Activated T-cell treated with anti-CD3 and anti-CD28 coated beads, Interleukin-2, amount 50 U/mL, for 72 hours (primary cell): ENCODE results near the gene FOXO6. TPM values are rescaled to one million over a fixed set of nuclear protein-coding genes. Genes with fewer than 3 reads are reported as not detected.

Experiments used
- ATAC-seq, 2 donors: fragments of 150-1000 bp; cut with Tn5 transposase; replicated peaks in 1 of 2; 2 replicates each; pipeline ENCODE4 v1.10.0; 2021; ENCODE audit warnings: moderate library complexity in 2 of 2, mild to moderate bottlenecking in 1 of 2
- DNase-seq, 2 donors: peaks; one replicate each; pipeline ENCODE4 v3.0.0; 2021 to 2022; ENCODE audit warnings: mixed read lengths in 1 of 2
- H3K27ac Mint-ChIP-seq: one replicate; pipeline ENCODE4 v1.8.0; 2022; ENCODE audit warnings: mild to moderate bottlenecking, moderate library complexity, mixed read lengths
- H3K27me3 Mint-ChIP-seq: one replicate; pipeline ENCODE4 v1.8.0; 2022; ENCODE audit warnings: low read depth, mixed read lengths
- H3K36me3 Mint-ChIP-seq, 2 donors: one replicate each; pipeline ENCODE4 v1.8.0; 2022; ENCODE audit warnings: mixed read lengths in 2 of 2, mild to moderate bottlenecking in 1 of 2; ENCODE audit not compliant: insufficient read depth in 2 of 2
- H3K4me1 Mint-ChIP-seq: one replicate; pipeline ENCODE4 v1.8.0; 2022; ENCODE audit warnings: low read depth, mixed read lengths
- H3K4me3 Mint-ChIP-seq, 2 donors: one replicate each; pipeline ENCODE4 v1.8.0; 2022; ENCODE audit warnings: mild to moderate bottlenecking in 2 of 2, mixed read lengths in 2 of 2, moderate library complexity in 2 of 2
- H3K9me3 Mint-ChIP-seq, 2 donors: one replicate each; pipeline ENCODE4 v1.8.0; 2022; ENCODE audit warnings: mixed read lengths in 2 of 2
- total RNA-seq, 2 donors: library from RNA; stranded (reverse); gene quantifications; one replicate each; pipeline ENCODE4 v1.2.3, GENCODE V29; 2022

The FOXO6 gene
- total RNA-seq, 2 donors from 2014 or later: 0.19 to 0.21 TPM

- no peak overlapping the region for H3K27ac Mint-ChIP-seq
- H3K36me3 Mint-ChIP-seq: peaks cover 0 to 2% of the 10 kb centered on the region in 2 donors
- ATAC-seq (peak; percentile 42 to 52), DNase-seq (peak in 1 of 2 donors; percentile 10)
- H3K9me3 Mint-ChIP-seq: peaks cover 1 to 4% of the 10 kb centered on the region in 2 donors
- peaks cover 11% of the 10 kb centered on the region for H3K4me1 Mint-ChIP-seq
- no peak overlapping the region for H3K4me3 Mint-ChIP-seq
- H3K27me3 Mint-ChIP-seq: peaks cover 16% of the 10 kb centered on the region
Observed at GRCh38 chr1:41333146-41333784, 28.0 kb upstream of the FOXO6 start.

GRCh38 chr1:41338820-41339219, 22.4 kb upstream of the FOXO6 start:
- Mint-ChIP-seq H3K36me3 (peaks cover 4 to 6% of the 10 kb centered on the region in 2 donors), H3K4me3 (no peak overlapping the region), H3K4me1 (peaks cover 10% of the 10 kb centered on the region), H3K27ac (no peak overlapping the region), H3K27me3 (peaks cover 27% of the 10 kb centered on the region), H3K9me3 (peaks cover 6 to 10% of the 10 kb centered on the region in 2 donors)
- DNase-seq (no peak), ATAC-seq (no peak)

DNA sequence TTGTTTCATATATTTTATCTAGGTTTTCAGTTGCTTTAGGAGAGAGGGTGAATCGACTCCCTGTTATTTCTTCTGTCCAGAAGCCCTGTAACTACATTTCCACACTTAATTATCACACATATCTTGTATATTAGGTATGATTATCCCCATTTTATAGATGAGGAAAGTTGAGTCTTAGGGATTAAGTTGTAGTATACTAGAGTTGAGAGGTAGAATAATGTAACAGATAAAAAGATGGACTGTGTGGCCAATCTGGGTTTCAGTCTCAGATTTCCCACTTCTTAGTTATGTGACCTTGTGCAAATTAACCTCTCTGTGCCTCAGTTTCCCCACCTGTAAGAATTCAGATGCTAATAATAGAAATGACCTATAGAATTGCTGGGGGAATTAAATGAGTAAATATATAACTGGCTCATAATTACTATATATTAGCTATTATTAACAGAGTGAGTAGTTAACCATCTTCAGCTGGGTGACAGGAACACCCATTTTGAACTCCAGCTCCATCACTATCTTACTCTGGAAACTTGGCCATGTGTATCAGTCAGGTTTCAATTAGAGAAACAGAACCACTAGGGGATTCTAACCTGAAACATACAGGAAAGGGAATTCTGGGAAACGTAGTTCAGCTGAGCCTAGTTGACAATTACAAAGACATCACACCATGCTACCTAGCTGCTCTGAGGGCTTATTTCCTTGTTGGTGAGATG, 20.4 kb upstream of the FOXO6 start:
- H3K4me3 Mint-ChIP-seq: no peak overlapping the region
- H3K36me3 Mint-ChIP-seq: peaks cover 4 to 6% of the 10 kb centered on the region in 2 donors
- H3K27me3 Mint-ChIP-seq: peaks cover 19% of the 10 kb centered on the region
- H3K9me3 Mint-ChIP-seq: peaks cover 6 to 10% of the 10 kb centered on the region in 2 donors
- H3K27ac Mint-ChIP-seq: no peak overlapping the region
- peaks cover 23% of the 10 kb centered on the region for H3K4me1 Mint-ChIP-seq
- DNase-seq: no peak
- no peak for ATAC-seq

GRCh38 chr1:41341365-41341683, 19.9 kb upstream of the FOXO6 start:
- DNase-seq (no peak), ATAC-seq (no peak)
- Mint-ChIP-seq H3K4me3 (no peak overlapping the region), H3K27ac (no peak overlapping the region), H3K4me1 (peaks cover 23% of the 10 kb centered on the region), H3K36me3 (peaks cover 4 to 6% of the 10 kb centered on the region in 2 donors), H3K9me3 (peaks cover 6 to 10% of the 10 kb centered on the region in 2 donors), H3K27me3 (peaks cover 14% of the 10 kb centered on the region)

- H3K27ac Mint-ChIP-seq: no peak overlapping the region
- ATAC-seq (no peak), DNase-seq (no peak)
- H3K9me3 Mint-ChIP-seq: peaks cover 6 to 10% of the 10 kb centered on the region in 2 donors
- H3K4me3 Mint-ChIP-seq: no peak overlapping the region
- peaks cover 4 to 6% of the 10 kb centered on the region in 2 donors for H3K36me3 Mint-ChIP-seq
- H3K27me3 Mint-ChIP-seq: peaks cover 15% of the 10 kb centered on the region
- peaks cover 23% of the 10 kb centered on the region for H3K4me1 Mint-ChIP-seq
Observed at GRCh38 chr1:41341772-41342562, 19.3 kb upstream of the FOXO6 start.

DNA sequence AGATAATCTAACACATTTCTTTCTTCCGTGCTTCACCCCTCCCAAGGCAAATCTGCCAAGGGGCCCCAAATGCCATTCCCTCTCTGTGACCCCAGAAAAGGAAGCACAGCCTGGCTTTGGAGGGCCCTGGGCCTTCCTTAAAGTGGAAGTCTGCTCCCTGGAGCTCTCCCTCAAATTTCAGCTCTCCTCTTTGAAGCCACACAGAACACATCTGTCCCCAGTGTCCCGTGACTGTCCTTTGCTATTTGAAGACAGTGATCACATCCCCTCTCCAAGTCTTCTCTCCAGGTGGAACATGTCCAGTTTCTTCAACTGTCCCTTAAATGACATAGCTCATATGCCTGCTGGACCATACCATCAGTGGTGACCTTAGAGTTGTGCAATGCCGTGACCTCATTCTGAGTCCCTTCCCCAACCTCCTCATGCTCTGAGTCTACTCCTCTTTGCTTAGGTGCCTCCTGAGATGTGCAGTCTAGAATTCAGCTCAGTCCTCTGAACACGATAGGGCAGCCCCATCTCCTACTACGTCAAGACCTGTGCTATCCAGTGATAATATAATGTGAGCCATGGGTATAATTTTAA, 18.4 kb upstream of the FOXO6 start:
- DNase-seq (no peak), ATAC-seq (no peak)
- Mint-ChIP-seq H3K4me3 (no peak overlapping the region), H3K36me3 (peaks cover 4 to 6% of the 10 kb centered on the region in 2 donors), H3K9me3 (peaks cover 6 to 10% of the 10 kb centered on the region in 2 donors), H3K4me1 (peaks cover 23% of the 10 kb centered on the region), H3K27ac (no peak overlapping the region), H3K27me3 (peaks cover 20% of the 10 kb centered on the region)

DNA sequence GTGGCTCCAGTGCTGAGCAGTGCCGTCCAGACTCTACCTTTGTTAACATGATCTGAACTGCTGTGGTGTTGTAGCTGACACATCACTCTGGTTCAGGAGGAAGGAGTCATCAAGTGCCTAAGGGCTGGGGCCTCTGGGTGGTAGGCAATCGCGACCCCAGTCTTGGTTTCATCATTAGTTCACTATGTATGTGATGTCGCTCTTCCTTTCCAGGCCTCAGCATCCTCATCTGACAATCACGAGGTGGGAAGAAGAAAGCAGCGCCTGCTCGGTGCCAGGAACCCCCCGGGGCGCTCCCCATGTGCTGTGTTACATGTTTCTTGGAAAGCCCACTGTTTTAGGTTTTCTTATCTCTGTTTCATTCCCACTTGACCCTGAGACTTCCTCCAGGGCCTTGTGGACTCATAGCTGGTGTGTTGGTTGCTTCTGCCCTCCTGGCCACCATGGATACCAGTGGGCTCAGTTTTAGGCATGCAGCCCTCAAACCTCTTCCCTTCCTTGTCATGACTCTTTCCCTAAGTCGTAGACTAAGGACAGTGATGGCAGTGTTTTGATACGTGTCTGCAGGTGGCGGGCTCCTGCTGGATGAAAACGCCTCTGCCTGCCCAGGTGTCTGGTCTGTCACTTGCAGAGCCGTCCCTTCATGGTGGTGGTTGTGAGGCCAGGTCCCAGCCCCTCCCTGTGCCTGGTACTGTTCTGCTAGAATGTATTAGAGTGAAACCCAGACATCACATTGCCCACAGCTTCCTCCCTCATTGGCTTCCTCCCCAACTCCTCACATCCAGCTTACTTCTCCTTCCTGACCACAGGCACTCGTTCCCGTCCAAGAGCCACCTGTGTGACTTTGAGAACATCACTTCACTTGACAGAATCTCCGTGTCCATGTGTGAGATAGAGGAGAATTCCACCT, 17.2 kb upstream of the FOXO6 start:
- peak; percentile 72 to 78 for ATAC-seq
- Mint-ChIP-seq H3K27me3 (peaks cover 21% of the 10 kb centered on the region), H3K36me3 (peaks cover 2 to 3% of the 10 kb centered on the region in 2 donors), H3K9me3 (peaks cover 4 to 5% of the 10 kb centered on the region in 2 donors), H3K4me1 (peaks cover 23% of the 10 kb centered on the region), H3K4me3 (peak overlapping the region in 1 of 2 donors; percentile 44), H3K27ac (no peak overlapping the region)
- peak; percentile 18 to 30 for DNase-seq

DNA sequence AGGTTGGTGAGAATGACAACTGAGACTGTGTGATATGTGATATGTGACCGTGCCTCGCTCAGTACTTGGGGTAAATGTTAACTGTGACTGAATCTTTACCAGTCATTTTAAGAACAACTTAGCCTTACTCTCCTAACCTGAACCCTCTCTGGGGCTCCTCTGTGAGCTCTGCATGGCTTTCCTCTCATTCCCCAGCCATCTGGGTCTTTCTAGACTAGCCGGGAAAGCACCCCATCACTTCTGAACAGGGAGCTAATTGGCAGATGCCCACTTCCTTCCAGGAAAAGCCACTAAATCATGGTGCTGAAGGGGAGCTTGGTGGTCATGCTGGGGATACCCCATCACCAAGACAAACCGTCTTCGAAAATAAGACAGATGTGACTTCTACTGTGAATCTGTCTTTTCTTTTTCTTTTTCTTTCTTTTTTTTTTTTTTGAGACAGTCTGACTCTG, 16.5 kb upstream of the FOXO6 start:
- Mint-ChIP-seq H3K27me3 (peaks cover 28% of the 10 kb centered on the region), H3K36me3 (peaks cover 2 to 3% of the 10 kb centered on the region in 2 donors), H3K9me3 (peaks cover 4 to 5% of the 10 kb centered on the region in 2 donors), H3K27ac (no peak overlapping the region), H3K4me1 (peaks cover 23% of the 10 kb centered on the region), H3K4me3 (peak overlapping the region in 1 of 2 donors; percentile 44)
- ATAC-seq: peak; percentile 81 to 85
- no peak for DNase-seq

- H3K27ac Mint-ChIP-seq: no peak overlapping the region
- no peaks in the 10 kb centered on the region for H3K9me3 Mint-ChIP-seq
- no peak overlapping the region for H3K4me3 Mint-ChIP-seq
- ATAC-seq (no peak), DNase-seq (no peak)
- peaks cover 23% of the 10 kb centered on the region for H3K4me1 Mint-ChIP-seq
- no peaks in the 10 kb centered on the region for H3K36me3 Mint-ChIP-seq
- peaks cover 31% of the 10 kb centered on the region for H3K27me3 Mint-ChIP-seq
Observed at GRCh38 chr1:41345434-41346075, 15.7 kb upstream of the FOXO6 start.

DNA sequence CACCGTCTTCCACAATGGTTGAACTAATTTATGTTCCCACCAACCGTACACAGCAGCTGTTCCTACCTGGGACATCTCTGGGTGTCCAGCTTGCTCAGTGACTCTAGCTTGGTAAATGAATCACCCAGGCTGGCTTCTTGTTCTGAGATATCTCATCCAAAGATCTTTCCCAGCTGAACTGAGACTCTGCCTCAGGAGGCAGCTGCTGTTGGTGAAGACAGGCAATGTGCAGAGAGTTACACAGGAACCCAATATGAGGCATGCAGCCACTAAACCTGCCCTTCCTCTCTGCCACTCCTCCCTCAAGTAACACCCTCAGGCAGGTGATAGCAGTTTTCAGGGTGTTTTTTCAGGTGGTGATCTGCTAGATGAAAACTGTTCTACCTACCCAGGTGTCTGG, 14.0 kb upstream of the FOXO6 start:
- ATAC-seq: no peak
- no peaks in the 10 kb centered on the region for H3K9me3 Mint-ChIP-seq
- peaks cover 23% of the 10 kb centered on the region for H3K4me1 Mint-ChIP-seq
- no peaks in the 10 kb centered on the region for H3K36me3 Mint-ChIP-seq
- DNase-seq: no peak
- no peak overlapping the region for H3K27ac Mint-ChIP-seq
- peaks cover 27% of the 10 kb centered on the region for H3K27me3 Mint-ChIP-seq
- H3K4me3 Mint-ChIP-seq: no peak overlapping the region

- H3K27me3 Mint-ChIP-seq: peaks cover 20% of the 10 kb centered on the region
- no peak for DNase-seq
Observed at GRCh38 chr1:41348394-41348793, 12.8 kb upstream of the FOXO6 start.

More at GRCh38 chr1:41348394-41348793, 12.8 kb upstream of the FOXO6 start:
- H3K4me1 Mint-ChIP-seq: peaks cover 17% of the 10 kb centered on the region
- no peak overlapping the region for H3K4me3 Mint-ChIP-seq
- no peaks in the 10 kb centered on the region for H3K9me3 Mint-ChIP-seq
- H3K36me3 Mint-ChIP-seq: no peaks in the 10 kb centered on the region
- no peak overlapping the region for H3K27ac Mint-ChIP-seq
- no peak for ATAC-seq
